Activated T-cell treated with anti-CD3 and anti-CD28 coated beads, Interleukin-2, amount 50 U/mL, for 4 hours (primary cell): ENCODE measurements around the gene ZC3H12A. TPM values are rescaled to one million over a fixed set of nuclear protein-coding genes. Genes with fewer than 3 reads are reported as not detected.

Source experiments
- ATAC-seq, 2 donors: fragments of 200-7000 bp; cut with Tn5 transposase; one replicate each; pipeline ENCODE4 v1.10.0; 2021
- DNase-seq: peaks from one replicate; pipeline ENCODE4 v3.0.0-alpha.2; 2020
- H3K27me3 Mint-ChIP-seq: one replicate; pipeline ENCODE4 v1.8.0; 2021; ENCODE audit warnings: low read depth, mixed read lengths
- H3K36me3 Mint-ChIP-seq: one replicate; pipeline ENCODE4 v1.8.0; 2022; ENCODE audit warnings: mixed read lengths; ENCODE audit not compliant: insufficient read depth
- H3K4me1 Mint-ChIP-seq: one replicate; pipeline ENCODE4 v1.8.0; 2021; ENCODE audit warnings: low read depth, mixed read lengths
- H3K4me3 Mint-ChIP-seq: one replicate; pipeline ENCODE4 v1.8.0; 2021; ENCODE audit warnings: mild to moderate bottlenecking, moderate library complexity, mixed read lengths
- H3K9me3 Mint-ChIP-seq: one replicate; pipeline ENCODE4 v1.8.0; 2021; ENCODE audit warnings: mixed read lengths
- total RNA-seq, 3 donors: library from RNA; stranded (reverse); gene quantifications; one replicate each; pipeline ENCODE4 v1.2.1, GENCODE V29; 2021

ZC3H12A gene
- total RNA-seq, 3 donors from 2014 or later, result 48.7 to 64.8 (median 59.8) TPM

DNA sequence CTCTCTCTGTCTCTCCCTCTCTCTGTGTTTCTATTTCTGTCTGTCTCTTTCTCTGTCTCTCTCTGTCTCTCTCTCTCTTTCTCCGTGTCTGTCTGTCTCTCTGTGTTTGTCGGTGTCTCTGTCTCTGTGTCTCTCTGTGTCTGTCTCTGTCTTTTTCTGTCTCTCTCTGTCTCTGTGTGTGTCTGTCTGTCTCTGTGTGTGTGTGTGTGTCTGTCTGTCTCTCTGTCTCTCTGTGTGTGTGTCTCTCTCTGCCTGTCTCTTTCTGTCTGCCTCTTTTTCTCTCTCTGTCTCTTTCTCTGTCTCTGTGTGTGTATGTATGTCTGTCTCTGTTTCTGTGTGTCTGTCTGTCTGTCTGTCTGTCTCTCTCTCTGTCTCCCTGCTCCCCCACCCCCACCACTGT lies 31.7 kb upstream of the ZC3H12A start:
- Mint-ChIP-seq H3K27me3 (peaks cover 25% of the 10 kb centered on the region), H3K4me1 (no peaks in the 10 kb centered on the region), H3K36me3 (no peaks in the 10 kb centered on the region), H3K4me3 (no peak overlapping the region), H3K9me3 (no peaks in the 10 kb centered on the region)
- ATAC-seq (no peak), DNase-seq (no peak)

DNA sequence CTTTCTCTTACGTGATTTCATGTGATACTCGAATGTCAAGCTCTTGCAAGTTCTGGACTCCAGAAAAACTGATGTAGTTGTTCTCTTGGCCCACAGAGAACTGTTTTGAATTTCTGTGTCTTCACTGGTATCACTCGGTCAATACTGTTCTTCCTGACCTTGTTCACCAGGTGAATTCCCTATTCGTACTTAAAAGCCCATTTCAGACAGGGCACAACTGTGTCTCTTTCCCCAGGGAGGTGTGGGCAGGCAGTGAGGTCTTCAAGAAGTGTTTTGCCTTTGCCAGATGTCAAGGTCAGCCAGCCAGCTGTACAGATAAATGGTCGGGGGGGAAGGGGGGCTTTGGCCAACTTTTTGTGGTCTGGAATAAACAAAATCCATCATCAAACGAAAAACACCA lies 27.5 kb upstream of the ZC3H12A start:
- H3K4me3 Mint-ChIP-seq, result no peak overlapping the region
- no peak for DNase-seq
- H3K36me3 Mint-ChIP-seq, result no peaks in the 10 kb centered on the region
- H3K27me3 Mint-ChIP-seq, result peaks cover 13% of the 10 kb centered on the region
- H3K4me1 Mint-ChIP-seq, result peaks cover 9% of the 10 kb centered on the region
- ATAC-seq, result no peak
- H3K9me3 Mint-ChIP-seq, result no peaks in the 10 kb centered on the region

DNA sequence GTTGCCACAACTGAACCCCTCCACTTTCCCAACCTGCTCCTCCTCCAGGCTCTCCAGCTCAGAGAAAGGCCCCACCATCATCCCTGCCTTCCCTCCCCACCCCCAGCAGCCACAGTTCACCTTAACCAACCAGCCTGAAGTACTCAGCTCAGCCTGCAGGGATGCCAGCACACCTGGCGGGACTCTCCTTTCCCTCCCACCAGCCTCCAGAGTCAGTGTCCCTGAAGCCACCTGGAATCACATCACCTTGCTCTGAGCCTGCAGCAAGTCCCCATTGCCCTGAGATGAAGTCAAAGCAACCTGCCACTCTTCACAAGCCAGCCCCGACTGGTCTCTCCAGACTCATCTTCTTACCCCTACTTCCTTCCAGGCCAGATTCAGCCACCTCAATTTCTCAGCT lies 26.2 kb upstream of the ZC3H12A start:
- peaks cover 9% of the 10 kb centered on the region for H3K4me1 Mint-ChIP-seq
- peaks cover 8% of the 10 kb centered on the region for H3K27me3 Mint-ChIP-seq
- ATAC-seq (no peak), DNase-seq (no peak)
- H3K36me3 Mint-ChIP-seq, result no peaks in the 10 kb centered on the region
- no peak overlapping the region for H3K4me3 Mint-ChIP-seq
- no peaks in the 10 kb centered on the region for H3K9me3 Mint-ChIP-seq

DNA sequence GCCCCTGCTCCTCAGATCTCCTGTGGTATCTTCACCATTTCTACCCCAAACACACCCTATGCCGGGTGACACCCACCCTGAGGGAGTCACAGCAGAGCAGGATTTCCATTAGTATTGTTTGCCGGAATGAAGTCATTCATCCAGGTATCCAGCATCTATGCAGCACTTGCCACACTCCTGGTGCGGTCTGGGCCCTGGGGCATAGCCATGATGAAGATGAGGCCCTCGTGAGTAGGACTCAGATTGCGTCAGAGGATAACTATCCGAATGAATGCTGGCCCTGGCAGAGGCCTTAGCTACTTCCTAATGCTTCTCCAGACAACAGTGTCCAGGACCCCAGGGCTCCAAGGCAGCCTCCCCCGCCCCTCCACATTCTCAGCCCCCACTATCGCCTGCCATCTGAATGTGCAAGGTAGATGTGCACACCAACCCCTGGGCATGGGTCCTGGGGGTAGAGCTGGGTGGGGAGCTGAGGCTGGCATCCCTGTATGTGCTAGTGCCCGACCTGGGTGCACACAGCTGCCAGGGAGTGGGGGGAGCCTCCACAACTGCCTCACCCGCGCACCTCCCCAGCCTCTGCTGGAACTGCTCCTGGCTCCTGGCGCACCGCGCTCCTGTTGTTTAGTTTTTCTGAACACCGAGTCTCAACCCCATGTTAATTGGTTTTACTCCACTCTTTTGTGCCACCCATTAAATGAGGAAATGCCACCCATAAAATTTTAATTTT lies 25.5 kb upstream of the ZC3H12A start:
- no peaks in the 10 kb centered on the region for H3K36me3 Mint-ChIP-seq
- H3K27me3 Mint-ChIP-seq, result peaks cover 8% of the 10 kb centered on the region
- ATAC-seq (no peak), DNase-seq (no peak)
- H3K4me3 Mint-ChIP-seq, result no peak overlapping the region
- peaks cover 9% of the 10 kb centered on the region for H3K4me1 Mint-ChIP-seq
- no peaks in the 10 kb centered on the region for H3K9me3 Mint-ChIP-seq

DNA sequence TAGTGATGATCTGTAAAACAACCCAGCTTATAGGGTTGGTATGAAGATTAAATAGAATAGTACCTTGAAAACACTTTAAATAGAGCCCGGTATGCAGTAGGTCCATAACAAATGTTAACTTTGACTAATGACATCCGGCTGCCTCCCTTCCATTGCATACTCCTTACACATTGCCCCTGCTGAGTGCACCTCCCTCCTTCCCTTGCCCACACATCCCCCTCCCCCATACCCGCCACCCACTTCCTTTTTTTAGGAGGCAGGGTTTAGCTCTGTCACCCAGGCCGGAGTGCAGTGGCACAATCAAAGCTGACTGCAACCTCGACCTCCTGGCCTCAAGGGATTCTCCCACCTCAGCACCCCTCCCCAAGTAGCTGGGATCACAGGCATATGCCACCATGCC lies 24.4 kb upstream of the ZC3H12A start:
- DNase-seq, result no peak
- Mint-ChIP-seq H3K27me3 (peaks cover 8% of the 10 kb centered on the region), H3K9me3 (no peaks in the 10 kb centered on the region), H3K36me3 (no peaks in the 10 kb centered on the region), H3K4me1 (peaks cover 11% of the 10 kb centered on the region), H3K4me3 (no peak overlapping the region)
- ATAC-seq, result peak in 1 of 2 donors; percentile 33

DNA sequence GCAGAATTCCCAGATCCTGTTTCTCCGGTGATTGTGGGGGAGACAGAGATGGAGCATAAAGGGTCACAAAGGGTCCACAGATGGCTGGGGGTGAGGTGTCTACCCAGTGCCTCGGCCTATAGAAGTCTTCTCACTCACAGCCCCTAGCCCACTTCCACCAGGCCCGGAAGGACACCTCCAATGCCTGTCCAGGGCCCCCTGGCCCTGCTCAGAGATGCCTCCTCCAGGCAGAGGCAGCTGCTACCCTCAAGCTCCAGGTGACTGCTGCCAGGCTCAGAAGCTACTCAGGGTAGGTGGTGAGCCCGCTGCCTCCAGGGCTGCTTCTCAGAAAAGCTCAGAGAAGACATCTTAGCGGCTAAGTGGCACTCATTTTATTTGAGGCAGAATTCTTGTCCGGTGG lies 22.0 kb upstream of the ZC3H12A start:
- Mint-ChIP-seq H3K4me3 (no peak overlapping the region), H3K9me3 (no peaks in the 10 kb centered on the region), H3K4me1 (peaks cover 13% of the 10 kb centered on the region), H3K36me3 (no peaks in the 10 kb centered on the region), H3K27me3 (no peaks in the 10 kb centered on the region)
- ATAC-seq, result no peak
- no peak for DNase-seq

DNA sequence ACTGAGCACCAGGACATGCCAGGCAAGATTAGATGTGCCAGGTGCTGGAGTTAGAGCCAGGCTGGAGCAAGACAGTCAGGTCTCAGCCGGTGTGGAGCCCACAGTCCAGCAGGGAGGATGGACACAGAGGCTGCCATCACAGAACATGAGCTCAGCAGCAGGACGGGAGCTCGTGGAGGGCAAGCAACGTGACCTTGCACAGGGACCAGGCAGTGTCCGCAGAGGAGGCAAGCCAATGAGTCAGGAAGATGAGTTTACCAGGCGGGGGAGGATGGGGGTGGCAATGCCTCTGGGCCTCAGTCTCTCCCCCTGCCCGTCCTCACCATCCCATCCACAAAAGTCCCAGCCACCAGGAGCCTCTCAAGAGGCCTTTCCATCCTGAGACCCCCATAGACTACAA lies 20.7 kb upstream of the ZC3H12A start:
- H3K9me3 Mint-ChIP-seq, result no peaks in the 10 kb centered on the region

DNA sequence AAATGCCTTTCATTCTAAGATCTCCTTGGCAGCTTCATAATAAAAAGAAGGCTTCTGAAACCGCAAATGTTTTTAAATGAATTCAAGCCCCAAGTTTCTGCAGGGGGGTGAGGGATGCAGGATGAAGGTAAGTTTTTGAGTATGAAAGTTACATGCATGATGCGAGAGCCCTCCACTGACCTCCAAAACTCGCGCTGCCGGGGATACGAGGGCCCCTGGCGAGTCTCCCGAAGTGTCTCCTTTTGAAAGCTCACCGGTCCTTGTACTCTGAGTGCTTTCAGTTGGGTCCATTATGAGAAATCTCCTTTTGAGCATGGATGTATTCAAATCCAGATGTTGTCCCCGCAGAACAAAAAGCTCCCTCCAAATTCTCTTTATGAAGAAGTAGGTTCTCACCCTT lies 18.9 kb upstream of the ZC3H12A start:
- no peak for DNase-seq
- no peak for ATAC-seq
- H3K27me3 Mint-ChIP-seq, result no peaks in the 10 kb centered on the region
- H3K4me3 Mint-ChIP-seq, result no peak overlapping the region
- H3K36me3 Mint-ChIP-seq, result no peaks in the 10 kb centered on the region
- no peaks in the 10 kb centered on the region for H3K9me3 Mint-ChIP-seq
- H3K4me1 Mint-ChIP-seq, result peaks cover 4% of the 10 kb centered on the region

More for the DNA sequence above, 20.7 kb upstream of the ZC3H12A start:
- DNase-seq (no peak), ATAC-seq (no peak)
- no peaks in the 10 kb centered on the region for H3K27me3 Mint-ChIP-seq
- no peaks in the 10 kb centered on the region for H3K36me3 Mint-ChIP-seq
- no peak overlapping the region for H3K4me3 Mint-ChIP-seq
- peaks cover 13% of the 10 kb centered on the region for H3K4me1 Mint-ChIP-seq

DNA sequence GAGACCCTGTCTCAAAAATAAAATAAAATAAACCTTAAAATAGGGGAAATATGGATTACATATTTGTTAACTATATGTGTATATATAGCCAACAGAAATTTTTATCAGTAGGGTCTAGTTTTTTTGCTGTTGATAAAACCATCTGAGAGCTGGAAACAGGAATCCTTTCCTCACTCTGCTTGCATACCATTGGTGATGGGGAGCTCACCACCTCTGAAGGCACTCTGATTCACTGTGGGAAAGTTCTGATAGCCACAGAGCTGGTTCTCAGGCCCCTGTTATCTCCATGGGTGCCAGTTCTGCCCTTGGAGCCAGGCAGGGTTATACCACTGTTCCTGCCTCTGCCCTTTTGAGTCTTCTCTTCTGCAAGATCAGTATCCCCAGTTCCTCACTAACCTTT lies 17.8 kb upstream of the ZC3H12A start:
- no peaks in the 10 kb centered on the region for H3K27me3 Mint-ChIP-seq
- no peak overlapping the region for H3K4me3 Mint-ChIP-seq
- no peak for DNase-seq
- H3K9me3 Mint-ChIP-seq, result no peaks in the 10 kb centered on the region
- H3K36me3 Mint-ChIP-seq, result no peaks in the 10 kb centered on the region
- H3K4me1 Mint-ChIP-seq, result peaks cover 4% of the 10 kb centered on the region
- ATAC-seq, result no peak

DNA sequence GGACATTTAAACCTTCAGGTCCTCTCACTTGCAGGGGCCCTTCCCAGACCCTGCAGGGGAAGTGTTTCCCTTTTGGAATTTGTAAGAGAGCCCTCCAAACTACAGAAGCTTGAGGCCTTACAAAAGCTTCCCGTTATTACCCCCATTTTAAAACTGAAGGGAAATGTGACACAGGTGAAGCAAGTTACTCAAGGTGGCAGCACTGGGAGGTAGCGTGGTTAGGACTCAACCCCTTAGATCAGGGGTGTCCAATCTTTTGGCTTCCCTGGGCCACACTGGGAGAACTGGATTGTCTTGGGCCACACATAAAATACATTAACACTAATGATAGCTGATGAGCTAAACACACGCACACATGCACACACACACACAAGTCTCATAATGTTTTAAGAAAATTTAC lies 15.8 kb upstream of the ZC3H12A start:
- DNase-seq (no peak), ATAC-seq (no peak)
- Mint-ChIP-seq H3K9me3 (no peaks in the 10 kb centered on the region), H3K4me1 (peaks cover 4% of the 10 kb centered on the region), H3K27me3 (no peaks in the 10 kb centered on the region), H3K4me3 (no peak overlapping the region), H3K36me3 (no peaks in the 10 kb centered on the region)

DNA sequence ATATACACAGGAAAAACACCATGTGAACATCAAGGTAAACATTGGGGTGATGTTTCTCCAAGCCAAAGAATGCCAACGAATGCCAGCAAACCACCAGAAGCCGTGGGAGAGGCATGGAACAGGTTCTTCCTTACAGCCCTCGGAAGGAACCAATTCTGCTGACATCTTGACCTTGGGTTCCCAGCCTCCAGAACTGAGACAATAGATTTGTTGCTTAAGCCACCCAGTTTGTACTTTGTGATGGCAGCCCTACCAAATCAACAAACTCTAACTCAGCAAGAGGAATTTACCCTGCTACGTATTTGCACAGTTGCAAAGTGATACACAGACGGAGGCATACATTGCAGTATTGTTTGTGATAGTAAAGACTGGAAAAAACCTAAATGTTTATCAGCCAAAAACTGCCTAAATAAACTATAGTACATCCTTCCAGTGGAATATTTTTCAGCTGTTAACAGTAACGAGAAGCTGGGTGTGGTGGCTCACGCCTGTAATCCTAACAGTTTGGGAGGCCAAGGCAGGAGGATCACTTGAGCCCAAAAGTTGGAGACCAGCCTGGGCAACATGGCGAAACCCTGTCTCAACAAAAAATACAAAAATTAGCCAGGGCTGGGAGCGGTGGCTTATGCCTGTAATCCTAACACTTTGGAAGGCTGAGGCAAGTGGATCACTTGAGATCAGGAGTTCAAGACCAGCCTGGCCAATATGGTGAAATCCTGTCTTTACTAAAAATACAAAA lies 12.5 kb upstream of the ZC3H12A start:
- no peaks in the 10 kb centered on the region for H3K9me3 Mint-ChIP-seq
- no peak overlapping the region for H3K4me3 Mint-ChIP-seq
- DNase-seq, result no peak
- no peak for ATAC-seq
- no peaks in the 10 kb centered on the region for H3K4me1 Mint-ChIP-seq
- peaks cover 2% of the 10 kb centered on the region for H3K36me3 Mint-ChIP-seq
- H3K27me3 Mint-ChIP-seq, result no peaks in the 10 kb centered on the region

DNA sequence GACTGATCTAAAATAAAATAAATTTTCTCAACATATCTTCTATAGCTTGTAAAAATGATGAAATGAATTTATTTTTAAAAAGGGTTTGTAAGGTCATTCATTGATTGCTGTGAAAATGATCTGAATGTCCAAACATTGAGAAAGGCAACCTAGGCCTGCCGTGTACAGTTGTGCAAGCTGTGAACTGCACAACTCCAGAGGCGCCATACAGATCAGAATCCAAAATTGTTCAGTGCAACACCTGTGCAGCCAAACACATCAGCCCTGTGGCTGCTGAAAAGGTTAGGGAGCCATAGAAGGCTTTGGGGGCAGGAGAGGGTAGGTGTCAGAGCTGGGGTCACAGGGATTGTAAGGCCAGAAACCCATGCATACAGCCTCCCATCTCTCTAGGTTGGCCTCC lies 9.9 kb upstream of the ZC3H12A start:
- ATAC-seq, result no peak
- Mint-ChIP-seq H3K9me3 (no peaks in the 10 kb centered on the region), H3K27me3 (no peaks in the 10 kb centered on the region), H3K4me1 (peaks cover 2% of the 10 kb centered on the region), H3K4me3 (no peak overlapping the region), H3K36me3 (peaks cover 2% of the 10 kb centered on the region)
- no peak for DNase-seq

DNA sequence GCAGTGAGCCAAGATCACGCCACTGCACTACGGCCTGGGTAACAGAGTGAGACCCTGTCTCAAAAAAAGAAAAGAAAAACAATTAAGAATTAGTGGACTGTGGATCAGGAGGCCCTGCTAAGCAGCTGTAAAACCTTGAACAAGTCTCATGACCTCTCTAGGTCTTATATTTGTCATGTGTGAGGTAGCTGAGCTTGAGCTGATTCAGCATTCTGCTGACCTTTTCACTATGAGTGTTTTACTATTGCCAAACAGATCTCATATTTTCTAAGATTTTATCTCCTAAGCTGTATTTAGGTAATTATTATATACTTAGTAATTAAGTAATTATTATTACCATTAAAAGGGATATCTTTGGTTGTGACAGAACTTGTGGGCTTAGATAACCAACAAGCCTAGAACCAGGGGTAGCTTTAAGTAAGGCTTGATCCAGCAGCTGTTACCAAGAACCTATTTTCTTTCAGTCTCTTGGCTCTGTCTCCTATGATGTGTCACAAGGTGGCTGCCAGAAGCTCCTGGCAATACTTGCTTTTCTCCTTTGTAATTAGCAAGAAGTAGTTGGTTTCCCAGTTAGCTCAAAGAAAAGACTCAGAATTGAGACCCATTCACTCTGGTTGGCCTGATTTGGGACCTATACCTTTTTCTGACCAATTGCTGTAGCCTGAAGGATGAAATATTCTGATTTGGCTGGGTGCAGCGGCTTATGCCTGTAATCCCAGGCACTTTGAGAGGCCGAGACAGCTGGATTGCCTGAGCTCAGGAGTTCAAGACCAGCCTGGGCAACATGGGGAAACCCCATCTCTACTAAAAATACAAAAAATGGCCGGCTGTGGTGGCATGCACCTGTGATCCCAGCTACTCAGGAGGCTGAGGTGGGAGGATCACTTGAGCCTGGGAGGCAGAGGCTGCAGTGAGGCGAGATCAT lies 8.5 kb upstream of the ZC3H12A start:
- H3K36me3 Mint-ChIP-seq, result peaks cover 2% of the 10 kb centered on the region
- ATAC-seq (no peak), DNase-seq (no peak)
- H3K4me3 Mint-ChIP-seq, result no peak overlapping the region
- no peaks in the 10 kb centered on the region for H3K9me3 Mint-ChIP-seq
- peaks cover 8% of the 10 kb centered on the region for H3K4me1 Mint-ChIP-seq
- no peaks in the 10 kb centered on the region for H3K27me3 Mint-ChIP-seq

DNA sequence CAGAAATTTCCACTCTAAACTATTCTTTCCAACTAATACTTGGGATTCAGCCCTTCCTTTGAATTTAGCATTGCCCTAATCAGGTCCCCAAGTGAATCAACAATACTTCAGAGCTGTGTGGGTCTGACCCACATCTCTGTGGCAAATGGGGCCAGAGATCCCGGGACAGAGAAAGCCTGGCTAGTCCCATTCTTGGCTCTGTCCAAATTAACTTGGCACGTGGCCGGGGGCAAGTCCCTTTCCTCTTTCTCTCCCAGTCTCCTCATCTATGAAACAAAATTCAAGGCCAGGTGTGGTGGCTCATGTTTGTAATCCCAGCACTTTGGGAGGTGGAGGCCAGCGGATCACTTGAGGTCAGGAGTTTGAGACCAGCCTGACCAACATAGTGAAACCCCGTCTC lies 6.3 kb upstream of the ZC3H12A start:
- H3K27me3 Mint-ChIP-seq, result no peaks in the 10 kb centered on the region
- H3K9me3 Mint-ChIP-seq, result no peaks in the 10 kb centered on the region

More for the DNA sequence above, 6.3 kb upstream of the ZC3H12A start:
- Mint-ChIP-seq H3K4me3 (no peak overlapping the region), H3K36me3 (peaks cover 2% of the 10 kb centered on the region), H3K4me1 (peaks cover 26% of the 10 kb centered on the region)
- DNase-seq (no peak), ATAC-seq (no peak)
